H1 (cell line): Measurements from ENCODE around the gene TMA7B. TPM values are rescaled to one million over a fixed set of nuclear protein-coding genes. Genes with fewer than 3 reads are reported as not detected.
A peak's percentile ranks its signal among the peaks of the same experiment; 100 is the strongest.

Source experiments
- CTCF ChIA-PET: fragments of 300-600 bp; sonication (Branson Sonifier 250); formaldehyde crosslinking; loops from one replicate; lab custom pipeline; 2021; ENCODE audit not compliant: partially characterized antibody; lab: Charles Lee
- POLR2A ChIA-PET: fragments of 300-600 bp; sonication (Branson Sonifier 250); formaldehyde crosslinking; loops from one replicate; lab custom pipeline; 2021; ENCODE audit warnings: inconsistent platforms; ENCODE audit not compliant: partially characterized antibody; lab: Charles Lee
- DNase-seq, 2 experiments: peaks; one replicate each; pipeline versions ENCODE4 v3.0.0 to v3.0.0-alpha.2; 2010 to 2022; ENCODE audit warnings: low spot score in 2 of 2, low read depth in 1 of 2, mixed read lengths in 1 of 2
- FAIRE-seq: peaks from 2 replicates; lab custom pipeline; 2011; peaks lifted over from hg19 to GRCh38; lab: Jason Lieb, UNC
- H2AFZ ChIP-seq: 2 replicates; pipeline ENCODE4 v1.8.1; 2012; ENCODE audit warnings: low read length, inconsistent platforms
- H2AK5ac ChIP-seq: 2 replicates; pipeline ENCODE4 v1.6.1; 2013; ENCODE audit warnings: low read depth, low read length
- H2BK120ac ChIP-seq: replicated peaks from 2 replicates; pipeline ENCODE3; 2013; ENCODE audit warnings: low read depth, low read length, inconsistent platforms
- H2BK12ac ChIP-seq: 2 replicates; pipeline ENCODE4 v1.6.1; 2013; ENCODE audit warnings: low read depth, low read length
- H2BK15ac ChIP-seq: 2 replicates; pipeline ENCODE4 v1.6.1; 2013; ENCODE audit warnings: low read length
- H2BK20ac ChIP-seq: 2 replicates; pipeline ENCODE4 v1.6.1; 2013; ENCODE audit warnings: low read length
- H2BK5ac ChIP-seq: 2 replicates; pipeline ENCODE4 v1.6.1; 2013; ENCODE audit warnings: low read depth, low read length
- H3K14ac ChIP-seq: 2 replicates; pipeline ENCODE4 v1.6.1; 2013; ENCODE audit warnings: inconsistent platforms; ENCODE audit not compliant: insufficient read length
- H3K18ac ChIP-seq: 2 replicates; pipeline ENCODE4 v1.6.1; 2013; ENCODE audit warnings: low read length; ENCODE audit errors: extremely low read depth
- H3K23ac ChIP-seq: 2 replicates; pipeline ENCODE4 v1.6.1; 2013; ENCODE audit warnings: inconsistent platforms; ENCODE audit not compliant: insufficient read length
- H3K23me2 ChIP-seq: 2 replicates; pipeline ENCODE4 v1.6.1; 2013; ENCODE audit warnings: low read depth, low read length
- H3K27ac ChIP-seq: 2 replicates; pipeline ENCODE4 v1.6.1; 2011; ENCODE audit warnings: low read depth, low read length, inconsistent platforms
- H3K27me3 ChIP-seq, 4 experiments: replicated peaks in 1 of 4; 1 replicate in 1 of 4; 2 replicates in 3 of 4; pipeline versions ENCODE4 v1.6.1 to v1.8.1; 2011 to 2013; ENCODE audit warnings: low read length in 3 of 4, mild to moderate bottlenecking in 3 of 4, inconsistent platforms in 2 of 4, mixed read lengths in 2 of 4, moderate library complexity in 1 of 4; ENCODE audit not compliant: control insufficient read depth in 3 of 4, insufficient read depth in 3 of 4; ENCODE audit errors: extremely low read depth in 1 of 4
- H3K36me3 ChIP-seq, 4 experiments: 2 replicates each; pipeline versions ENCODE4 v1.6.1 to v1.8.1; 2011 to 2013; ENCODE audit warnings: mild to moderate bottlenecking in 4 of 4, low read length in 3 of 4, moderate library complexity in 2 of 4, control low read depth in 1 of 4, inconsistent platforms in 1 of 4; ENCODE audit not compliant: insufficient read depth in 4 of 4, control insufficient read depth in 2 of 4
- H3K4ac ChIP-seq: replicated peaks from 2 replicates; pipeline ENCODE3; 2013; ENCODE audit warnings: low read length, low read depth, mixed read lengths, inconsistent platforms; ENCODE audit not compliant: insufficient read length
- H3K4me1 ChIP-seq, 4 experiments: replicated peaks in 1 of 4; 1 replicate in 1 of 4; 2 replicates in 3 of 4; pipeline versions ENCODE4 v1.6.1 to v1.8.1; 2011 to 2013; ENCODE audit warnings: low read length in 3 of 4, inconsistent platforms in 2 of 4, mixed read lengths in 1 of 4; ENCODE audit not compliant: insufficient read depth in 4 of 4, control insufficient read depth in 3 of 4
- H3K4me2 ChIP-seq, 2 experiments: 2 replicates each; pipeline versions ENCODE4 v1.6.1 to v1.8.1; 2011 to 2013; ENCODE audit warnings: low read depth in 2 of 2, low read length in 2 of 2, control low read depth in 1 of 2, inconsistent platforms in 1 of 2, mild to moderate bottlenecking in 1 of 2; ENCODE audit not compliant: insufficient read depth in 1 of 2
- H3K4me3 ChIP-seq, 4 experiments: fragments of 200-600, 300-600 bp in 1 of 4; sonication (generic), shearing (Covaris generic), sonication (Bioruptor Twin) in 1 of 4; 2 replicates each; pipeline versions ENCODE4 v1.5.1 to v1.8.1; 2011 to 2016; ENCODE audit warnings: low read length in 4 of 4, low read depth in 3 of 4, control low read depth in 2 of 4, inconsistent platforms in 2 of 4, mild to moderate bottlenecking in 2 of 4, mixed read lengths in 1 of 4, moderate library complexity in 1 of 4; ENCODE audit not compliant: insufficient read depth in 2 of 4; ENCODE audit errors: extremely low read depth in 1 of 4
- H3K56ac ChIP-seq: replicated peaks from 2 replicates; pipeline ENCODE3; 2013; ENCODE audit warnings: low read depth, mild to moderate bottlenecking, mixed read lengths, low read length, inconsistent platforms; ENCODE audit not compliant: insufficient read length
- H3K79me1 ChIP-seq: 2 replicates; pipeline ENCODE4 v1.6.1; 2013; ENCODE audit warnings: low read depth, low read length, control low read depth
- H3K79me2 ChIP-seq, 2 experiments: 2 replicates each; pipeline versions ENCODE4 v1.6.1 to v1.8.1; 2012 to 2013; ENCODE audit warnings: low read length in 2 of 2, mild to moderate bottlenecking in 2 of 2, inconsistent platforms in 1 of 2; ENCODE audit not compliant: insufficient read depth in 2 of 2, control insufficient read depth in 1 of 2
- H3K9ac ChIP-seq, 4 experiments: replicated peaks in 1 of 4; 1 replicate in 1 of 4; 2 replicates in 3 of 4; pipeline versions ENCODE4 v1.6.1 to v1.8.1; 2011 to 2013; ENCODE audit warnings: low read depth in 3 of 4, low read length in 3 of 4, control low read depth in 2 of 4, mild to moderate bottlenecking in 2 of 4, moderate library complexity in 2 of 4, inconsistent platforms in 1 of 4; ENCODE audit errors: extremely low read depth in 1 of 4
- H3K9me3 ChIP-seq, 2 experiments: 2 replicates each; pipeline versions ENCODE4 v1.6.1 to v1.8.1; 2012 to 2013; ENCODE audit warnings: mild to moderate bottlenecking in 2 of 2, moderate library complexity in 2 of 2, control low read depth in 1 of 2, inconsistent platforms in 1 of 2, low read depth in 1 of 2, low read length in 1 of 2, mixed read lengths in 1 of 2; ENCODE audit not compliant: insufficient read depth in 2 of 2
- H4K20me1 ChIP-seq, 2 experiments: replicated peaks in 1 of 2; 2 replicates each; pipeline versions ENCODE3 to v1.8.1; 2011 to 2013; ENCODE audit warnings: inconsistent platforms in 2 of 2, low read length in 2 of 2, mild to moderate bottlenecking in 1 of 2; ENCODE audit not compliant: insufficient read depth in 2 of 2, control insufficient read depth in 1 of 2
- H4K5ac ChIP-seq: 2 replicates; pipeline ENCODE4 v1.6.1; 2013; ENCODE audit warnings: low read length, low read depth, mixed read lengths, inconsistent platforms; ENCODE audit not compliant: insufficient read length
- H4K8ac ChIP-seq: 2 replicates; pipeline ENCODE4 v1.8.0; 2013; ENCODE audit warnings: mild to moderate bottlenecking, moderate library complexity, low read length, inconsistent platforms; ENCODE audit not compliant: insufficient read depth; ENCODE audit errors: extremely low read depth
- H4K91ac ChIP-seq: replicated peaks from 2 replicates; pipeline ENCODE3; 2013; ENCODE audit warnings: low read length, mixed read lengths, inconsistent platforms; ENCODE audit not compliant: insufficient read length
- CBX5 ChIP-seq: fragments of 300-800, 300-1000 bp; sonication (generic); IDR thresholded peaks from 2 replicates; pipeline ENCODE4 v1.7.1; 2016; ENCODE audit warnings: antibody characterized with exemption, low read length, low read depth
- CREB1 ChIP-seq: IDR thresholded peaks from 2 replicates; pipeline ENCODE4 v1.6.1; 2012; ENCODE audit warnings: inconsistent platforms
- GTF2F1 ChIP-seq: IDR thresholded peaks from 2 replicates; pipeline ENCODE4 v1.6.1; 2012; ENCODE audit warnings: low read depth, low read length, improper control_type of control experiment, borderline replicate concordance
- KDM4A ChIP-seq: IDR thresholded peaks from one replicate; pipeline ENCODE4 v1.7.1; 2012; ENCODE audit warnings: low read depth, mild to moderate bottlenecking, moderate library complexity, low read length, inconsistent platforms; ENCODE audit not compliant: severe bottlenecking
- POLR2A ChIP-seq, 2 experiments: IDR thresholded peaks; 1 replicate in 1 of 2; 2 replicates in 1 of 2; pipeline ENCODE4 v1.6.1; 2011; ENCODE audit warnings: low read depth in 2 of 2, low read length in 2 of 2, mild to moderate bottlenecking in 2 of 2; ENCODE audit errors: control extremely low read depth in 1 of 2
- RAD21 ChIP-seq, 2 experiments: IDR thresholded peaks in 1 of 2; conservative IDR thresholded peaks in 1 of 2; 2 replicates each; pipeline ENCODE4 v1.6.1; 2011; ENCODE audit warnings: low read depth in 2 of 2, low read length in 2 of 2, improper control_type of control experiment in 1 of 2, inconsistent platforms in 1 of 2, mild to moderate bottlenecking in 1 of 2, moderate library complexity in 1 of 2
- SIX5 ChIP-seq: IDR thresholded peaks from 2 replicates; pipeline ENCODE4 v1.6.1; 2011; ENCODE audit warnings: mild to moderate bottlenecking, low read depth, low read length
- USF2 ChIP-seq: IDR thresholded peaks from 2 replicates; pipeline ENCODE4 v1.6.1; 2011; ENCODE audit warnings: low read length, improper control_type of control experiment
- WGBS, 2 experiments: shearing (Covaris generic) in 1 of 2; methylation state at CpG; one replicate each; pipeline versions ENCODE4 v1.1.6 to v1.1.7; 2013 to 2015; ENCODE audit warnings: low lambda C conversion rate in 2 of 2, mixed read lengths in 2 of 2, inconsistent platforms in 1 of 2, low coverage in 1 of 2, missing lambda C conversion rate in 1 of 2; ENCODE audit not compliant: insufficient replicate concordance in 2 of 2, insufficient coverage in 1 of 2, insufficient read length in 1 of 2; ENCODE audit errors: extremely low coverage in 1 of 2, missing lambda C conversion rate in 1 of 2; 5-methylcytosine and 5-hydroxymethylcytosine counted together
- polyA plus RNA-seq, 7 experiments: library from polyadenylated mRNA; depleted of rRNA in 3 of 7; stranded (reverse) in 5 of 7; unstranded in 2 of 7; fragments of >200 nt in 5 of 7; fragments of 200-250 nt in 2 of 7; gene quantifications; 1 replicate in 5 of 7; 2 replicates in 1 of 7; 4 replicates in 1 of 7; pipeline versions ENCODE4 v1.2.1 to v1.2.3, GENCODE V29; 2011 to 2013; ENCODE audit warnings: missing spikeins in 2 of 7, mixed read lengths in 2 of 7
- total RNA-seq: library from RNA; stranded (reverse); fragmentation: NEBNext Ultra II Directional; extraction: Animal tissue kit (Norgen Biotek cat#: 25700); gene quantifications from 2 replicates; pipeline ENCODE4 v1.2.1, GENCODE V29; 2021
- TF ChIP-seq, protein P1 (sequence below), 3 experiments: IDR thresholded peaks; 1 replicate in 2 of 3; 2 replicates in 1 of 3; pipeline versions ENCODE4 v1.5.1 to v1.6.1; 2011; ENCODE audit warnings: low read length in 3 of 3, mild to moderate bottlenecking in 3 of 3, inconsistent platforms in 2 of 3, low read depth in 1 of 3, moderate library complexity in 1 of 3; ENCODE audit not compliant: insufficient read depth in 1 of 3; ENCODE audit errors: control extremely low read depth in 1 of 3

The TMA7B gene
- total and polyA plus RNA-seq, 2 of the 8 experiments (the other 6 are each of a cell fraction or from before 2014, with no cell fraction given): not detected

DNA sequence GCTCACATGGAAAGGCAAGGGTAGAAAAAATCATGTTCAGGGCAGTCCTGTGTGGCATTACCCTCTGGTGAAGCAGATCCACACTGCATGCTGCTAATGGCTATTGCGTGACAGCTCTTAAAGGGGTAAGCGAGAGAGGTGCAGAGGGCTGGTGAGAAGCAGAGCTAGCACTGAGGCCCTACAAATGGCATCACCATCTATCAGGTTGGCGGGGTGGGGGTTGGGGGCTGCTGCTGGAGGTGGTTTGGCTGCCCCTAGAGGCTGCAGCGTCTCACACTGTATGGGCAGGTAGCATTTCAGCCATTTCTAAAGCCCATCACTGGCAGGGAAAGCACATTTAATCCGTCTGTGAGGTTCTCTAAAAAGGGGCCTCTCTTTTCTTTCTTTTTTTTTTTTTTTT is 16.9 kb upstream of the TMA7B start:
- Histone ChIP-seq H4K5ac (no peak overlapping the region), H3K14ac (no peak overlapping the region), H3K36me3 (no peaks in the 10 kb centered on the region), H3K4me2 (no peak overlapping the region; a peak in 1 of 4 replicates), H2BK5ac (peak overlapping the region; percentile 91; the same call in 1 of the 2 replicates), H4K20me1 (no peaks in the 10 kb centered on the region), H3K9me3 (no peaks in the 10 kb centered on the region), H2BK120ac (no peak overlapping the region), H3K4me3 (no peak overlapping the region), H3K4ac (peak overlapping the region; percentile 71), H3K9ac (no peak overlapping the region), H3K23me2 (no peaks in the 10 kb centered on the region), H3K79me2 (no peaks in the 10 kb centered on the region), H2BK12ac (peak overlapping the region; percentile 77; the same call in 1 of the 2 replicates), H3K18ac (peak overlapping the region; percentile 96; the same call in 1 of the 2 replicates), H4K8ac (no peak overlapping the region), H3K4me1 (peaks cover 10 to 30% (median 15%) of the 10 kb centered on the region in 4 experiments), H2AFZ (0 out of 2 replicates have a peak overlapping the region, but pooled peaks have one; percentile 73), H3K23ac (no peak overlapping the region), H4K91ac (peak overlapping the region; percentile 83), H2AK5ac (no peak overlapping the region; the same call in 1 of the 2 replicates), H3K56ac (no peak overlapping the region), H3K27me3 (no peaks in the 10 kb centered on the region; a peak in 1 of 7 replicates), H2BK15ac (no peak overlapping the region), H3K27ac (no peak overlapping the region), H2BK20ac (no peak overlapping the region), H3K79me1 (no peaks in the 10 kb centered on the region)
- ChIA-PET CTCF (interaction anchor here (0.6 to 7.0 kb wide), 19 partner anchors 8 to 408 kb away, joined by 3 to 66 read pairs (median 7); partner anchors contain the start of genes ENTHD1 and TMA7B), POLR2A (interaction anchor here (0.6 to 2.1 kb wide), 8 partner anchors 8 to 397 kb away, joined by 3 to 11 read pairs (median 3); no protein-coding TSS in a partner anchor)
- DNase-seq (peak in 1 of 2 experiments; percentile 69), FAIRE-seq (no peak)
- WGBS, 2 experiments: 48% methylated on average over 5 of the region's 5 CpGs; no CpG with 5 or more reads in 1 of the 2 experiments
- TF ChIP-seq POLR2A (IDR thresholded peaks at IDR 0.05; ENCODE audit: control extremely low read depth in 1 of 2, low read depth in 2 of 2, low read length in 2 of 2) (no peak), CBX5 (no peak), KDM4A (no peak), USF2 (no peak), GTF2F1 (no peak), SIX5 (no peak), RAD21 (IDR thresholded peaks at IDR 0.05 in 1 of 2, conservative IDR thresholded peaks at IDR 0.05 in 1 of 2; ENCODE audit: low read depth in 2 of 2, low read length in 2 of 2) (peak; percentile 30 to 55; a peak in 3 of 4 replicates), CREB1 (peak; percentile 59; the same call in 1 of the 2 replicates)
- TF ChIP-seq, protein P1, sequence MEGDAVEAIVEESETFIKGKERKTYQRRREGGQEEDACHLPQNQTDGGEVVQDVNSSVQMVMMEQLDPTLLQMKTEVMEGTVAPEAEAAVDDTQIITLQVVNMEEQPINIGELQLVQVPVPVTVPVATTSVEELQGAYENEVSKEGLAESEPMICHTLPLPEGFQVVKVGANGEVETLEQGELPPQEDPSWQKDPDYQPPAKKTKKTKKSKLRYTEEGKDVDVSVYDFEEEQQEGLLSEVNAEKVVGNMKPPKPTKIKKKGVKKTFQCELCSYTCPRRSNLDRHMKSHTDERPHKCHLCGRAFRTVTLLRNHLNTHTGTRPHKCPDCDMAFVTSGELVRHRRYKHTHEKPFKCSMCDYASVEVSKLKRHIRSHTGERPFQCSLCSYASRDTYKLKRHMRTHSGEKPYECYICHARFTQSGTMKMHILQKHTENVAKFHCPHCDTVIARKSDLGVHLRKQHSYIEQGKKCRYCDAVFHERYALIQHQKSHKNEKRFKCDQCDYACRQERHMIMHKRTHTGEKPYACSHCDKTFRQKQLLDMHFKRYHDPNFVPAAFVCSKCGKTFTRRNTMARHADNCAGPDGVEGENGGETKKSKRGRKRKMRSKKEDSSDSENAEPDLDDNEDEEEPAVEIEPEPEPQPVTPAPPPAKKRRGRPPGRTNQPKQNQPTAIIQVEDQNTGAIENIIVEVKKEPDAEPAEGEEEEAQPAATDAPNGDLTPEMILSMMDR (IDR thresholded peaks at IDR 0.05; ENCODE audit: control extremely low read depth in 1 of 3, insufficient read depth in 1 of 3, low read depth in 1 of 3, low read length in 3 of 3): peak; percentile 67 to 79 (median 78)
